ENCODE results near the gene OR8H2.
"Not testable (repeated sequence)": the region's sequence is repeated elsewhere in the genome, so short reads cannot be mapped to it uniquely, and the experiment has no call there.

Gene OR8H2

GRCh38 chr11:56103210-56103737, at the start of gene OR8H2:
Gene OR8H2, plus strand, starts transcription at chr11:56103687. Its CDS starts 1,356 bp downstream, at chr11:56105043.
- no peak for DNase-seq

- DNase-seq = not testable (repeated sequence)
Measured at GRCh38 chr11:56056366-56056765, 47.1 kb upstream of the OR8H2 start.

- not testable (repeated sequence) for DNase-seq
Measured at GRCh38 chr11:56057661-56058237, 45.7 kb upstream of the OR8H2 start.

GRCh38 chr11:56058260-56058780, 45.2 kb upstream of the OR8H2 start:
- DNase-seq = not testable (repeated sequence)

GRCh38 chr11:56066980-56067379, 36.5 kb upstream of the OR8H2 start:
- no peak for DNase-seq

GRCh38 chr11:56089697-56090096, 13.8 kb upstream of the OR8H2 start:
- DNase-seq = no peak

GRCh38 chr11:56093008-56093407, 10.5 kb upstream of the OR8H2 start, which contains the start of gene OR8I2:
Gene OR8I2, plus strand, starts transcription at chr11:56093308. Its CDS starts 0 bp downstream, at chr11:56093308.
- DNase-seq = no peak

GRCh38 chr11:56122073-56122472, 18.6 kb downstream of the OR8H2 start, which contains the start of gene OR8H3:
Gene OR8H3, plus strand, starts transcription at chr11:56122373. Its CDS starts 0 bp downstream, at chr11:56122373.
- no peak for DNase-seq

- no peak for DNase-seq
Measured at GRCh38 chr11:56140151-56140661, 36.7 kb downstream of the OR8H2 start, which contains the start of gene OR8J3. Gene OR8J3, minus strand, starts transcription at chr11:56140201. Its CDS starts 2,483 bp downstream, at chr11:56137718.

GRCh38 chr11:56143681-56144080, 40.2 kb downstream of the OR8H2 start:
- not testable (repeated sequence) for DNase-seq

- no peak for DNase-seq
Measured at GRCh38 chr11:56151376-56151775, 47.9 kb downstream of the OR8H2 start.

- no peak for DNase-seq
Measured at GRCh38 chr11:56152333-56152732, 48.8 kb downstream of the OR8H2 start.

All from hippocampal formation (tissue), 2 donors.